GM18499 (cell line): ENCODE data around the gene BTBD18.
A peak's percentile ranks its signal among the peaks of the same experiment; 100 is the strongest.
"Not testable (repeated sequence)": the region's sequence is repeated elsewhere in the genome, so short reads cannot be mapped to it uniquely, and the experiment has no call there.

Experiments used
- ATAC-seq: cut with Tn5 transposase; IDR thresholded peaks from one replicate; pipeline ENCODE4 v1.9.1; 2021; ENCODE audit warnings: moderate number of reproducible peaks; ENCODE audit not compliant: insufficient read depth, unreplicated experiment

Gene BTBD18

GRCh38 chr11:57735619-57736298 is 15.9 kb downstream of the BTBD18 start:
- ATAC-seq: no peak

- no peak for ATAC-seq
Observed at GRCh38 chr11:57732661-57733060, 19.0 kb downstream of the BTBD18 start.

- ATAC-seq: no peak
Observed at GRCh38 chr11:57729479-57729878, 22.1 kb downstream of the BTBD18 start.

GRCh38 chr11:57728829-57729228 is 22.8 kb downstream of the BTBD18 start:
- no peak for ATAC-seq

GRCh38 chr11:57727185-57727584 is 24.4 kb downstream of the BTBD18 start:
- ATAC-seq: no peak

GRCh38 chr11:57716726-57717125 is 34.9 kb downstream of the BTBD18 start:
- ATAC-seq: not testable (repeated sequence)

GRCh38 chr11:57713835-57714234 is 37.8 kb downstream of the BTBD18 start:
- no peak for ATAC-seq

- peak; percentile 92 for ATAC-seq
Observed at GRCh38 chr11:57712256-57713150, 39.1 kb downstream of the BTBD18 start, which contains the start of gene TMX2. Gene TMX2 (plus strand): TSS chr11:57712593. CDS start chr11:57712619, 26 bp downstream.

GRCh38 chr11:57711414-57712255 is 40.0 kb downstream of the BTBD18 start, which contains the start of gene MED19:
Gene MED19 (minus strand): TSS chr11:57712215. CDS start chr11:57712179, 36 bp downstream.
- peak; percentile 28 for ATAC-seq

- ATAC-seq: no peak
Observed at GRCh38 chr11:57709802-57710367, 41.7 kb downstream of the BTBD18 start.

- ATAC-seq: not testable (repeated sequence)
Observed at GRCh38 chr11:57705432-57705831, 46.2 kb downstream of the BTBD18 start.

GRCh38 chr11:57704932-57705331 is 46.7 kb downstream of the BTBD18 start:
- ATAC-seq: no peak

- no peak for ATAC-seq
Observed at GRCh38 chr11:57703341-57703740, 48.3 kb downstream of the BTBD18 start.

GRCh38 chr11:57700425-57700824 is 51.2 kb downstream of the BTBD18 start:
- ATAC-seq: no peak

GRCh38 chr11:57699813-57700212 is 51.8 kb downstream of the BTBD18 start:
- ATAC-seq: no peak

GRCh38 chr11:57698843-57699365 is 52.7 kb downstream of the BTBD18 start:
- ATAC-seq: no peak
